K562 (cell line): ENCODE data around the gene NRXN3. TPM values are rescaled to one million over a fixed set of nuclear protein-coding genes. Genes with fewer than 3 reads are reported as not detected.

Experiments
- ATAC-seq: fragments of 200-7000 bp; cut with Tn5 transposase; 3 replicates; pipeline ENCODE4 v1.9.1; 2020; ENCODE audit warnings: moderate library complexity
- BruUV-seq: library from RNA; stranded (reverse); fragments of 400-500 nt; replicated peaks from 2 replicates; lab custom pipeline; 2021; lab: Mats Ljungman, UMichigan
- CTCF ChIA-PET: fragments of 300-600 bp; formaldehyde crosslinking; extraction: SDS; loops from one replicate; lab custom pipeline; 2021; ENCODE audit warnings: low intra/inter-chr PET ratio; lab: Yijun Ruan, JAX
- POLR2A ChIA-PET: fragments of 300-600, 350-650 bp; sonication (Branson Sonifier 250); formaldehyde crosslinking; extraction: SDS; loops from one replicate; lab custom pipeline; 2021; ENCODE audit warnings: antibody characterized with exemption, inconsistent platforms; lab: Yijun Ruan, JAX
- DNase-seq, 4 experiments: peaks; one replicate each; pipeline versions ENCODE4 v3.0.0 to v3.0.0-alpha.2; 2011 to 2018; ENCODE audit warnings: low spot score in 3 of 4, mixed read lengths in 3 of 4; ENCODE audit errors: extremely low read depth in 1 of 4
- FAIRE-seq: peaks from 2 replicates; lab custom pipeline; 2011; peaks lifted over from hg19 to GRCh38; lab: Jason Lieb, UNC
- H2AFZ ChIP-seq: 2 replicates; pipeline ENCODE4 v1.6.0; 2011; ENCODE audit warnings: low read depth, low read length, control low read depth, inconsistent platforms
- H3K27ac ChIP-seq: fragments of 200-600 bp; 3 replicates; pipeline ENCODE4 v1.8.0; 2011; ENCODE audit warnings: low read depth, mild to moderate bottlenecking, control low read depth, inconsistent platforms, low read length, moderate library complexity, mixed read lengths; ENCODE audit errors: extremely low read depth
- H3K27me3 ChIP-seq, 2 experiments: fragments of 300-600 bp in 1 of 2; 2 replicates in 1 of 2; 3 replicates in 1 of 2; pipeline versions ENCODE4 v1.6.0 to v1.8.0; 2011; ENCODE audit warnings: inconsistent platforms in 2 of 2, low read length in 2 of 2, mild to moderate bottlenecking in 1 of 2, mixed read lengths in 1 of 2, moderate library complexity in 1 of 2; ENCODE audit not compliant: control insufficient read depth in 2 of 2, insufficient read depth in 2 of 2
- H3K36me3 ChIP-seq: fragments of 300-600 bp; 3 replicates; pipeline ENCODE4 v1.8.0; 2011; ENCODE audit warnings: mild to moderate bottlenecking, low read length, inconsistent platforms; ENCODE audit not compliant: control insufficient read depth, insufficient read depth
- H3K4me1 ChIP-seq, 2 experiments: fragments of 200-600 bp in 1 of 2; replicated peaks in 1 of 2; 2 replicates in 1 of 2; 3 replicates in 1 of 2; pipeline versions ENCODE4 v1.5.1 to v1.8.0; 2011; ENCODE audit warnings: inconsistent platforms in 2 of 2, low read length in 2 of 2, mild to moderate bottlenecking in 1 of 2, mixed read lengths in 1 of 2, moderate library complexity in 1 of 2; ENCODE audit not compliant: control insufficient read depth in 2 of 2, insufficient read depth in 2 of 2
- H3K4me2 ChIP-seq: 2 replicates; pipeline ENCODE4 v1.6.1; 2011; ENCODE audit warnings: low read length, control low read depth, inconsistent platforms, mixed read lengths; ENCODE audit not compliant: insufficient read depth
- H3K4me3 ChIP-seq: fragments of 200-600 bp; sonication (generic), shearing (Covaris generic); 2 replicates; pipeline ENCODE4 v1.5.1; 2016; ENCODE audit warnings: control low read depth, inconsistent platforms
- H3K79me2 ChIP-seq: fragments of 200-600 bp; 3 replicates; pipeline ENCODE4 v1.8.0; 2011; ENCODE audit warnings: low read length, inconsistent platforms; ENCODE audit not compliant: control insufficient read depth, insufficient read depth
- H3K9ac ChIP-seq, 2 experiments: 2 replicates each; pipeline versions ENCODE4 v1.6.0 to v1.6.1; 2011; ENCODE audit warnings: low read depth in 2 of 2, low read length in 2 of 2, control low read depth in 1 of 2, inconsistent platforms in 1 of 2, mild to moderate bottlenecking in 1 of 2, mixed read lengths in 1 of 2; ENCODE audit not compliant: insufficient read depth in 1 of 2
- H3K9me1 ChIP-seq: one replicate; pipeline ENCODE4 v1.6.0; 2011; ENCODE audit warnings: inconsistent platforms, mild to moderate bottlenecking, low read length, moderate library complexity; ENCODE audit not compliant: control insufficient read depth, insufficient read depth
- H3K9me3 ChIP-seq: replicated peaks from 2 replicates; pipeline ENCODE4 v1.5.1; 2011; ENCODE audit warnings: low read depth, low read length, inconsistent platforms; ENCODE audit not compliant: control insufficient read depth, insufficient read depth
- H4K20me1 ChIP-seq: replicated peaks from 2 replicates; pipeline ENCODE4 v1.6.1; 2011; ENCODE audit warnings: low read length, inconsistent platforms, mixed read lengths; ENCODE audit not compliant: control insufficient read depth, insufficient read depth
- DACH1 ChIP-seq: fragments of 450-650 bp; IDR thresholded peaks from 2 replicates; pipeline ENCODE4 v1.6.1; 2018; ENCODE audit not compliant: partially characterized antibody
- EHMT2 ChIP-seq: fragments of 450-650 bp; IDR thresholded peaks from 2 replicates; pipeline ENCODE4 v1.6.1; 2018; ENCODE audit warnings: antibody characterized with exemption
- ESRRB ChIP-seq: fragments of 250-450 bp; sonication (Bioruptor Pico); IDR thresholded peaks from 2 replicates; pipeline ENCODE4 v1.5.0; 2020; ENCODE audit warnings: mild to moderate bottlenecking, moderate library complexity, borderline replicate concordance
- GABPB1 ChIP-seq: sonication (generic); formaldehyde crosslinking; IDR thresholded peaks from 2 replicates; pipeline ENCODE4 v1.8.0; 2022; ENCODE audit warnings: mild to moderate bottlenecking, missing genetic modification reagents
- KHSRP ChIP-seq: fragments of 450-650 bp; IDR thresholded peaks from 2 replicates; pipeline ENCODE4 v1.6.1; 2017
- MYBL2 ChIP-seq, 2 experiments: fragments of 450-650 bp in 1 of 2; sonication (generic) in 1 of 2; formaldehyde crosslinking in 1 of 2; IDR thresholded peaks; 2 replicates each; pipeline versions ENCODE4 v1.6.1 to v1.8.1; 2017 to 2022; ENCODE audit warnings: borderline replicate concordance in 1 of 2, inconsistent platforms in 1 of 2, low read depth in 1 of 2, mild to moderate bottlenecking in 1 of 2, missing genetic modification reagents in 1 of 2, moderate library complexity in 1 of 2
- POLR2AphosphoS2 ChIP-seq: IDR thresholded peaks from 2 replicates; pipeline ENCODE4 v1.6.1; 2012; ENCODE audit warnings: low read length, improper control_type of control experiment
- PPARD ChIP-seq: fragments of 250-450 bp; sonication (Bioruptor Pico); IDR thresholded peaks from 2 replicates; pipeline ENCODE4 v1.8.0; 2022; ENCODE audit warnings: inconsistent platforms, mild to moderate bottlenecking, moderate library complexity
- SMARCA4 ChIP-seq: fragments of 450-650 bp; IDR thresholded peaks from 2 replicates; pipeline ENCODE4 v1.6.1; 2016
- STAT5B ChIP-seq: fragments of 250-450 bp; sonication (Bioruptor Pico); IDR thresholded peaks from 2 replicates; pipeline ENCODE4 v1.8.0; 2021; ENCODE audit warnings: mild to moderate bottlenecking, inconsistent platforms
- TAF7 ChIP-seq: fragments of 450-650 bp; IDR thresholded peaks from 2 replicates; pipeline ENCODE4 v1.6.1; 2016; ENCODE audit warnings: missing genetic modification characterization, missing compliant biosample characterization
- ZNF175 ChIP-seq: fragments of 200-800 bp; sonication (Bioruptor generic); IDR thresholded peaks from 2 replicates; pipeline ENCODE4 v1.6.1; 2016; ENCODE audit warnings: low read depth, mild to moderate bottlenecking, missing genetic modification characterization, missing compliant biosample characterization
- ZNF57 ChIP-seq: fragments of 450-650 bp; formaldehyde crosslinking; IDR thresholded peaks from 2 replicates; pipeline ENCODE4 v1.4.0; 2020; ENCODE audit warnings: mild to moderate bottlenecking, moderate library complexity
- WGBS: fragments of 100-300 bp; shearing (Covaris generic); methylation state at CpG from one replicate; pipeline ENCODE4 v1.1.6; 2016; ENCODE audit warnings: low coverage, mixed read lengths; ENCODE audit not compliant: insufficient coverage; ENCODE audit errors: missing lambda C conversion rate; 5-methylcytosine and 5-hydroxymethylcytosine counted together
- in situ Hi-C: fragments of 300-500 bp; cut with MboI; formaldehyde crosslinking; loops from 4 replicates; pipeline ENCODE4 v1.15.0; 2018; ENCODE audit warnings: inconsistent platforms, mixed read lengths
- intact Hi-C: fragments of 100-400 bp; cut with micrococcal nuclease; formaldehyde crosslinking; loops from 2 replicates; pipeline ENCODE4 v1.14.2; 2022
- polyA plus RNA-seq, 8 experiments: library from polyadenylated mRNA; depleted of rRNA in 4 of 8; stranded (reverse) in 5 of 8; unstranded in 3 of 8; fragments of >200 nt; fragmentation: Nextera tagmentation in 2 of 8; fragmentation: Illumina TruSeq in 1 of 8; extraction: Ambion mirVana in 2 of 8; extraction: Trizol in 1 of 8; gene quantifications; 2 replicates each; pipeline versions ENCODE4 v1.2.1 to v1.2.3, GENCODE V29; 2011 to 2014; ENCODE audit warnings: inconsistent platforms in 1 of 8, missing spikeins in 1 of 8
- total RNA-seq, 7 experiments: library from RNA; depleted of rRNA in 6 of 7; stranded (reverse); fragments of >200 nt in 6 of 7; fragmentation: Illumina TruSeq in 2 of 7; extraction: Trizol in 2 of 7; gene quantifications; 2 replicates each; pipeline versions ENCODE4 v1.2.1 to v1.2.3, GENCODE V29; 2011 to 2021; ENCODE audit warnings: low replicate concordance in 1 of 7
- TF ChIP-seq, protein P1 (sequence below): fragments of 250-450 bp; sonication (Bioruptor Pico); IDR thresholded peaks from 2 replicates; pipeline ENCODE4 v1.5.0; 2021; ENCODE audit warnings: mild to moderate bottlenecking, borderline replicate concordance
- TF ChIP-seq, protein P2 (sequence below): fragments of 250-450 bp; sonication (Bioruptor Pico); IDR thresholded peaks from 2 replicates; pipeline ENCODE4 v1.5.0; 2021
- TF ChIP-seq, protein P3 (sequence below), 3 experiments: fragments of 200-800 bp in 1 of 3; fragments of 250-450 bp in 1 of 3; fragments of 450-650 bp in 1 of 3; sonication (Bioruptor Pico) in 1 of 3; sonication (Bioruptor generic) in 1 of 3; formaldehyde crosslinking in 1 of 3; IDR thresholded peaks; 2 replicates each; pipeline versions ENCODE4 v1.6.1 to v1.8.0; 2016 to 2022; ENCODE audit warnings: mild to moderate bottlenecking in 2 of 3, missing genetic modification characterization in 2 of 3, missing compliant biosample characterization in 1 of 3, moderate library complexity in 1 of 3

NRXN3 gene
- total and polyA plus RNA-seq, 9 of the 15 experiments (the other 6 are each of a cell fraction or from before 2014, with no cell fraction given), result 0.09 TPM; not detected in 8

DNA sequence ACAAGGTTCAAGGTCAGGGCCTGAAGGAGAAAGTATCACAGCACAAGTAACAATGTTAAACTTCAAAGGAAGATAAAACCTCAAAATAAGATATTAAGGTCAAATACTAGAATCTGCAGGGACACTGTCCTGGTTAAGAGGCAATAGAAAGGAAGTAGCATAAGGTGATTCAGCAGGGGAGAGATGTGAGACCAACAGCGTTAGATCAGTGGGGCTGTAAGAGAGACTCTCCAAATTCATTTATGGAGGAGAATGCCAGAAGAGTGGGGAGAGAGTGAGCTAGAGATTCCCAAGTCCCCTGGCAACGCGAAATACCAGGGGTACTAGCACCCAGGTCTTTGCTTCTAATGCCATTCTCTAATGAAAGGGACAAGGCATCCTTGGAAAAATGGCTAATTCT lies 1430.2 kb downstream of the NRXN3 start (continued):
- TF ChIP-seq MYBL2 (IDR thresholded peaks at IDR 0.05; ENCODE audit: low read depth) (no peak), MYBL2 (CRISPR knock-in tag; IDR thresholded peaks at IDR 0.05; ENCODE audit: borderline replicate concordance) (no peak), EHMT2 (no peak)
- TF ChIP-seq, protein P1, sequence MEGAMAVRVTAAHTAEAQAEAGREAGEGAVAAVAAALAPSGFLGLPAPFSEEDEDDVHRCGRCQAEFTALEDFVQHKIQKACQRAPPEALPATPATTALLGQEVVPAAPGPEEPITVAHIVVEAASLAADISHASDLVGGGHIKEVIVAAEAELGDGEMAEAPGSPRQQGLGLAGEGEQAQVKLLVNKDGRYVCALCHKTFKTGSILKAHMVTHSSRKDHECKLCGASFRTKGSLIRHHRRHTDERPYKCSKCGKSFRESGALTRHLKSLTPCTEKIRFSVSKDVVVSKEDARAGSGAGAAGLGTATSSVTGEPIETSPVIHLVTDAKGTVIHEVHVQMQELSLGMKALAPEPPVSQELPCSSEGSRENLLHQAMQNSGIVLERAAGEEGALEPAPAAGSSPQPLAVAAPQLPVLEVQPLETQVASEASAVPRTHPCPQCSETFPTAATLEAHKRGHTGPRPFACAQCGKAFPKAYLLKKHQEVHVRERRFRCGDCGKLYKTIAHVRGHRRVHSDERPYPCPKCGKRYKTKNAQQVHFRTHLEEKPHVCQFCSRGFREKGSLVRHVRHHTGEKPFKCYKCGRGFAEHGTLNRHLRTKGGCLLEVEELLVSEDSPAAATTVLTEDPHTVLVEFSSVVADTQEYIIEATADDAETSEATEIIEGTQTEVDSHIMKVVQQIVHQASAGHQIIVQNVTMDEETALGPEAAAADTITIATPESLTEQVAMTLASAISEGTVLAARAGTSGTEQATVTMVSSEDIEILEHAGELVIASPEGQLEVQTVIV (CRISPR knock-in tag), result no peak

DNA sequence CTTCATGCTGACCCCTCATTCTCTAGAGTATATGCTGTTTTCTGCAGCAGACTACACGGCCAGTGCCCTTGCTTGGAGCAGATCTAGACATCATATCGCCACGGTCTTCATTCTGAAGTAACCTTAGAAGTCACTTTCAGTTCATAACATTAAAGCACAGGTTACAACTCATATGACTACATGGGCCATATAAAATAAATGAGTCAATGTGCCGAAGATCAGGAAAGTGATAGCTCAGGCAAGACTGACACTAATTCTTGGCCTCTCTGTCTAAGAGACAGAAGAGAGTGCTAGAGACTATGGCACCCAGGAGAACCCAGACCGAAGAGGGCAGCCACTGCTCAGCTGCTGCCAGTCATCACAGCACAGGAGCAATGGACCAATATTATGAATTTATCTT lies 1431.4 kb downstream of the NRXN3 start:
- POLR2A ChIA-PET, result no interaction called here
- ATAC-seq, result no peak
- no peak overlapping the region for H3K9ac ChIP-seq
- TF ChIP-seq KHSRP (no peak), POLR2AphosphoS2 (no peak), ZNF57 (no peak), PPARD (CRISPR knock-in tag) (no peak), EHMT2 (no peak), DACH1 (no peak), TAF7 (no peak), STAT5B (CRISPR knock-in tag) (no peak), SMARCA4 (no peak), ZNF175 (CRISPR knock-in tag) (no peak), GABPB1 (CRISPR knock-in tag) (no peak), ESRRB (CRISPR knock-in tag) (no peak)
- TF ChIP-seq, protein P2, sequence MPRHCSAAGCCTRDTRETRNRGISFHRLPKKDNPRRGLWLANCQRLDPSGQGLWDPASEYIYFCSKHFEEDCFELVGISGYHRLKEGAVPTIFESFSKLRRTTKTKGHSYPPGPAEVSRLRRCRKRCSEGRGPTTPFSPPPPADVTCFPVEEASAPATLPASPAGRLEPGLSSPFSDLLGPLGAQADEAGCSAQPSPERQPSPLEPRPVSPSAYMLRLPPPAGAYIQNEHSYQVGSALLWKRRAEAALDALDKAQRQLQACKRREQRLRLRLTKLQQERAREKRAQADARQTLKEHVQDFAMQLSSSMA, result no peak
- TF ChIP-seq, protein P3, sequence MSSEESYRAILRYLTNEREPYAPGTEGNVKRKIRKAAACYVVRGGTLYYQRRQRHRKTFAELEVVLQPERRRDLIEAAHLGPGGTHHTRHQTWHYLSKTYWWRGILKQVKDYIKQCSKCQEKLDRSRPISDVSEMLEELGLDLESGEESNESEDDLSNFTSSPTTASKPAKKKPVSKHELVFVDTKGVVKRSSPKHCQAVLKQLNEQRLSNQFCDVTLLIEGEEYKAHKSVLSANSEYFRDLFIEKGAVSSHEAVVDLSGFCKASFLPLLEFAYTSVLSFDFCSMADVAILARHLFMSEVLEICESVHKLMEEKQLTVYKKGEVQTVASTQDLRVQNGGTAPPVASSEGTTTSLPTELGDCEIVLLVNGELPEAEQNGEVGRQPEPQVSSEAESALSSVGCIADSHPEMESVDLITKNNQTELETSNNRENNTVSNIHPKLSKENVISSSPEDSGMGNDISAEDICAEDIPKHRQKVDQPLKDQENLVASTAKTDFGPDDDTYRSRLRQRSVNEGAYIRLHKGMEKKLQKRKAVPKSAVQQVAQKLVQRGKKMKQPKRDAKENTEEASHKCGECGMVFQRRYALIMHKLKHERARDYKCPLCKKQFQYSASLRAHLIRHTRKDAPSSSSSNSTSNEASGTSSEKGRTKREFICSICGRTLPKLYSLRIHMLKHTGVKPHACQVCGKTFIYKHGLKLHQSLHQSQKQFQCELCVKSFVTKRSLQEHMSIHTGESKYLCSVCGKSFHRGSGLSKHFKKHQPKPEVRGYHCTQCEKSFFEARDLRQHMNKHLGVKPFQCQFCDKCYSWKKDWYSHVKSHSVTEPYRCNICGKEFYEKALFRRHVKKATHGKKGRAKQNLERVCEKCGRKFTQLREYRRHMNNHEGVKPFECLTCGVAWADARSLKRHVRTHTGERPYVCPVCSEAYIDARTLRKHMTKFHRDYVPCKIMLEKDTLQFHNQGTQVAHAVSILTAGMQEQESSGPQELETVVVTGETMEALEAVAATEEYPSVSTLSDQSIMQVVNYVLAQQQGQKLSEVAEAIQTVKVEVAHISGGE (CRISPR knock-in tag; IDR thresholded peaks at IDR 0.05), result no peak

More for the DNA sequence above, 1431.4 kb downstream of the NRXN3 start:
- H3K4me2 ChIP-seq, result no peak overlapping the region
- DNase-seq, result no peak
- H2AFZ ChIP-seq, result no peak overlapping the region
- no peak overlapping the region for H3K27ac ChIP-seq
- in situ Hi-C loops, result no loop called here
- no peaks in the 10 kb centered on the region for H3K27me3 ChIP-seq
- BruUV-seq, result no TSS peak
- no peaks in the 10 kb centered on the region for H3K4me1 ChIP-seq
- CTCF ChIA-PET, result no interaction called here
- no peaks in the 10 kb centered on the region for H4K20me1 ChIP-seq
- no peaks in the 10 kb centered on the region for H3K9me3 ChIP-seq
- H3K4me3 ChIP-seq, result no peak overlapping the region
- no peak for FAIRE-seq
- no peaks in the 10 kb centered on the region for H3K36me3 ChIP-seq
- WGBS, result 0% methylated on average over 5 of the region's 5 CpGs
- no peaks in the 10 kb centered on the region for H3K9me1 ChIP-seq
- intact Hi-C loops, result no loop called here
- no peaks in the 10 kb centered on the region for H3K79me2 ChIP-seq
